PFSK-1 (cell line): Measurements from ENCODE around the gene RAPGEF3.

Experiments
- POLR2AphosphoS5 ChIP-seq: IDR thresholded peaks from 2 replicates; pipeline ENCODE4 v1.6.1; 2012; ENCODE audit warnings: low read depth, mild to moderate bottlenecking, control low read depth, low read length, moderate library complexity
- SIN3A ChIP-seq: IDR thresholded peaks from 2 replicates; pipeline ENCODE4 v1.6.1; 2012; ENCODE audit warnings: mild to moderate bottlenecking, low read length, moderate library complexity, borderline replicate concordance; ENCODE audit not compliant: insufficient read depth
- TAF1 ChIP-seq: IDR thresholded peaks from 2 replicates; pipeline ENCODE4 v1.6.1; 2012; ENCODE audit warnings: low read length, control low read depth, borderline replicate concordance; ENCODE audit not compliant: insufficient read depth
- TF ChIP-seq, protein P1 (sequence below), 2 experiments: IDR thresholded peaks; 2 replicates each; pipeline versions ENCODE4 v1.6.1 to v1.8.0; 2011 to 2012; ENCODE audit warnings: low read depth in 2 of 2, low read length in 2 of 2, control low read depth in 1 of 2, inconsistent platforms in 1 of 2, mild to moderate bottlenecking in 1 of 2, moderate library complexity in 1 of 2; ENCODE audit not compliant: insufficient read depth in 1 of 2

DNA sequence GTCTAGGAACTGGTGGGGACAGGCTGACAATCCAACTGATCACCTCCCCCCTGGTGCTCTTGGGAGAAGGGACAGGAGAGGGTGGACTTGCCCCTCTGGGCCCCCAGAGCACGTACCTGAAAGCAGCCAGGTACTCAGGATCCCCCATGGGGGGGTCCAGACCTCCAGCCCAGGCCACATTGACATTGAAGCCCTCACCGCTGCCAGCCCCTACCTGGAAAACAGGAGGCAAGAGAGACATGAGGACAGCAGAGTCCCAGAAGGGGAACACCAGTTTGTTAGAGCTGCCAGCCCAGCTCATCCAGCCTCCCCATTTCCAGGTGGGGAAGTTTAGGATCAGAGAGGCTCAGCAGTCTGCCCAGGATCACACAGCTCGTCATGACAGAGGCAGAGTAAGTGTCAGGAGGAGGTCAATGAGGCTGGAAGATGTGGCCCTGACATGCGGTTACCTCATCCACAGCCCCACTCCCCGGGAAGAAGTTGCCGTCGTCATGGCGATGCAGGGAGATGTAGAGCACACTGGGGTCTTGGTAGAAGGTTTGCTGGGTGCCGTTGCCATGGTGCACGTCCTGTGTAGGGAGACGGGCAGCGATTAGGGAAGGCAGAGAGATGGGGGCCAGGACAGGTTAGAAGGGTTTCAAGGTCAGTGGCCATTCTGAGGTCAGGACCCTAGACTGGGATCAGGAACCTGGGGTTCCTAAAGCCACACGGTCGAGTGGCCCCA is 29.1 kb upstream of the RAPGEF3 start:
- TF ChIP-seq POLR2AphosphoS5, result no peak
- TF ChIP-seq SIN3A, result no peak
- TF ChIP-seq TAF1, result no peak
- TF ChIP-seq, protein P1, sequence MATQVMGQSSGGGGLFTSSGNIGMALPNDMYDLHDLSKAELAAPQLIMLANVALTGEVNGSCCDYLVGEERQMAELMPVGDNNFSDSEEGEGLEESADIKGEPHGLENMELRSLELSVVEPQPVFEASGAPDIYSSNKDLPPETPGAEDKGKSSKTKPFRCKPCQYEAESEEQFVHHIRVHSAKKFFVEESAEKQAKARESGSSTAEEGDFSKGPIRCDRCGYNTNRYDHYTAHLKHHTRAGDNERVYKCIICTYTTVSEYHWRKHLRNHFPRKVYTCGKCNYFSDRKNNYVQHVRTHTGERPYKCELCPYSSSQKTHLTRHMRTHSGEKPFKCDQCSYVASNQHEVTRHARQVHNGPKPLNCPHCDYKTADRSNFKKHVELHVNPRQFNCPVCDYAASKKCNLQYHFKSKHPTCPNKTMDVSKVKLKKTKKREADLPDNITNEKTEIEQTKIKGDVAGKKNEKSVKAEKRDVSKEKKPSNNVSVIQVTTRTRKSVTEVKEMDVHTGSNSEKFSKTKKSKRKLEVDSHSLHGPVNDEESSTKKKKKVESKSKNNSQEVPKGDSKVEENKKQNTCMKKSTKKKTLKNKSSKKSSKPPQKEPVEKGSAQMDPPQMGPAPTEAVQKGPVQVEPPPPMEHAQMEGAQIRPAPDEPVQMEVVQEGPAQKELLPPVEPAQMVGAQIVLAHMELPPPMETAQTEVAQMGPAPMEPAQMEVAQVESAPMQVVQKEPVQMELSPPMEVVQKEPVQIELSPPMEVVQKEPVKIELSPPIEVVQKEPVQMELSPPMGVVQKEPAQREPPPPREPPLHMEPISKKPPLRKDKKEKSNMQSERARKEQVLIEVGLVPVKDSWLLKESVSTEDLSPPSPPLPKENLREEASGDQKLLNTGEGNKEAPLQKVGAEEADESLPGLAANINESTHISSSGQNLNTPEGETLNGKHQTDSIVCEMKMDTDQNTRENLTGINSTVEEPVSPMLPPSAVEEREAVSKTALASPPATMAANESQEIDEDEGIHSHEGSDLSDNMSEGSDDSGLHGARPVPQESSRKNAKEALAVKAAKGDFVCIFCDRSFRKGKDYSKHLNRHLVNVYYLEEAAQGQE (IDR thresholded peaks at IDR 0.05; ENCODE audit: insufficient read depth in 1 of 2, low read depth in 2 of 2, low read length in 2 of 2), result no peak
